Mucosa of descending colon (tissue), 3 donors: Measurements from ENCODE around the gene SFPQ. TPM values are rescaled to one million over a fixed set of nuclear protein-coding genes. Genes with fewer than 3 reads are reported as not detected.
"Not testable (repeated sequence)": the region's sequence is repeated elsewhere in the genome, so short reads cannot be mapped to it uniquely, and the experiment has no call there.

Source experiments
- ATAC-seq: fragments of 200-7000 bp; cut with Tn5 transposase; one replicate; pipeline ENCODE4 v1.9.1; 2020; ENCODE audit warnings: mild to moderate bottlenecking, moderate library complexity
- DNase-seq, 3 donors: peaks; one replicate each; pipeline ENCODE4 v3.0.0-alpha.2; 2020
- H3K36me3 ChIP-seq: fragments of 200-600 bp; one replicate; pipeline ENCODE4 v1.8.0; 2021; ENCODE audit warnings: low read depth, mild to moderate bottlenecking
- H3K4me1 ChIP-seq: fragments of 200-600 bp; one replicate; pipeline ENCODE4 v1.8.0; 2021; ENCODE audit warnings: low read depth, mild to moderate bottlenecking
- H3K4me3 ChIP-seq: fragments of 200-600 bp; one replicate; pipeline ENCODE4 v1.8.0; 2021; ENCODE audit warnings: mild to moderate bottlenecking
- H3K9me3 ChIP-seq: fragments of 200-600 bp; one replicate; pipeline ENCODE4 v1.8.0; 2021; ENCODE audit warnings: mild to moderate bottlenecking
- intact Hi-C, 2 donors: fragments of 100-400 bp; cut with DNase I in 1 of 2; cut with micrococcal nuclease in 1 of 2; formaldehyde crosslinking; loops; one replicate each; pipeline versions ENCODE4 v1.11.0 to v1.11.1; 2022; cut with DNase I, micrococcal nuclease
- long read RNA-seq, 2 donors: library from polyadenylated mRNA; unstranded; transcript quantifications; one replicate each; pipeline ENCODE4 v2.0.0, GENCODE V29; 2019 to 2021
- total RNA-seq, 3 donors: library from RNA; stranded (reverse); fragmentation: NEBNext Ultra II Directional in 2 of 3; extraction: Animal tissue kit (Norgen Biotek cat#: 25700) in 2 of 3; gene quantifications; one replicate each; pipeline versions ENCODE4 v1.2.1 to v1.2.4, GENCODE V29; 2021 to 2023
- TF ChIP-seq, protein P1 (sequence below): fragments of 200-600 bp; IDR thresholded peaks from one replicate; pipeline ENCODE4 v1.8.0; 2022; ENCODE audit warnings: antibody characterized with exemption, mild to moderate bottlenecking
- donor health status: DM: no; HTN: no; CAD: no; lungs with moderate emphysema.
- donor health status: DM: no; HTN: no; CAD: no.
- donor health status: DM: no; HTN: yes; CAD: no.

SFPQ gene, protein sequence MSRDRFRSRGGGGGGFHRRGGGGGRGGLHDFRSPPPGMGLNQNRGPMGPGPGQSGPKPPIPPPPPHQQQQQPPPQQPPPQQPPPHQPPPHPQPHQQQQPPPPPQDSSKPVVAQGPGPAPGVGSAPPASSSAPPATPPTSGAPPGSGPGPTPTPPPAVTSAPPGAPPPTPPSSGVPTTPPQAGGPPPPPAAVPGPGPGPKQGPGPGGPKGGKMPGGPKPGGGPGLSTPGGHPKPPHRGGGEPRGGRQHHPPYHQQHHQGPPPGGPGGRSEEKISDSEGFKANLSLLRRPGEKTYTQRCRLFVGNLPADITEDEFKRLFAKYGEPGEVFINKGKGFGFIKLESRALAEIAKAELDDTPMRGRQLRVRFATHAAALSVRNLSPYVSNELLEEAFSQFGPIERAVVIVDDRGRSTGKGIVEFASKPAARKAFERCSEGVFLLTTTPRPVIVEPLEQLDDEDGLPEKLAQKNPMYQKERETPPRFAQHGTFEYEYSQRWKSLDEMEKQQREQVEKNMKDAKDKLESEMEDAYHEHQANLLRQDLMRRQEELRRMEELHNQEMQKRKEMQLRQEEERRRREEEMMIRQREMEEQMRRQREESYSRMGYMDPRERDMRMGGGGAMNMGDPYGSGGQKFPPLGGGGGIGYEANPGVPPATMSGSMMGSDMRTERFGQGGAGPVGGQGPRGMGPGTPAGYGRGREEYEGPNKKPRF
- 100 to 1,000 TPM; 164 to 196 (median 174) TPM for total RNA-seq
- long read RNA-seq, donor 1, transcript SFPQ-201 (10 exons, 3,747 nt): major isoform, 185 of 257 reads
- long read RNA-seq, donor 1, partial matches to known transcripts: 5 of 257 reads
- long read RNA-seq, donor 1, other reads (novel, unspliced or antisense): 67 of 257 reads
- long read RNA-seq, donor 2, partial matches to known transcripts: 3 of 5 reads
- long read RNA-seq, donor 2, other reads (novel, unspliced or antisense): 2 of 5 reads

DNA sequence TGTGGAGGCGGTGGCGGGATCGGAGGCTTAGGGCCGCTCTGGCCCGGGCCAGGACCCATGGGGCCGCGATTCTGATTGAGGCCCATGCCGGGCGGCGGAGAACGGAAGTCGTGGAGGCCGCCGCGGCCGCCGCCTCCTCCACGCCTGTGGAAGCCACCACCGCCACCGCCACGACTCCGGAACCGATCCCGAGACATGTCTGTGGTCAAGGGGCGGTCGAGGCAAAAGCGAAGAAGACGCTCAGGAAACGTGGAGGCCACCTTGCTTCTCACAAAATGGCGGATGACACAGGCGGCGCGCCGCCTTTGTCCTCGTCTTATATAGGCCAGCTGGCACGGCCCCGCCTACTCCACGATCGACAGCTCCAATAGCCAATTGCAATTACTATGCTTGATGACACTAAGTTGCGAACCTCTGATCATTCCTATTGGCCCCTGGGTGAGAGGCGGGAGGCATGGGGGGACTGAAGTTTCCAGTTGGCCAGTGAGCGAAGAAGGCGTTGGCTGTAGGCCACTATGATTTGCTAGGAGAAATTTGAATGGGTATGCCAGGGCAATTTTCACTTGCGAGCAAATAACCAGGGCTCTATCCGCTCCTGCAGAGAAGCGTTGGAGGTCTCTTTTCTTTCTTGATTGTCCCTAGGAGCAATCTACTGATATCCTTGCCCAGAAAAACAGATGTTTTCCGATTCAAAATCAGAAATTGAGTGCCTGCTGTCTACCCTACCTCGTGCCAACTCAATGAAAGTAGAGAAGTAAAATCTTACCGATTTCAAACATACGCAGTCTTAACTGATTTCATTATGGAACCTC, at the start of gene SFPQ:
TSS of gene SFPQ (minus strand) at position 293 of the 812 bp plus-strand sequence. CDS start at position 197, 96 bp downstream.
- intact Hi-C loops: no loop called here

DNA sequence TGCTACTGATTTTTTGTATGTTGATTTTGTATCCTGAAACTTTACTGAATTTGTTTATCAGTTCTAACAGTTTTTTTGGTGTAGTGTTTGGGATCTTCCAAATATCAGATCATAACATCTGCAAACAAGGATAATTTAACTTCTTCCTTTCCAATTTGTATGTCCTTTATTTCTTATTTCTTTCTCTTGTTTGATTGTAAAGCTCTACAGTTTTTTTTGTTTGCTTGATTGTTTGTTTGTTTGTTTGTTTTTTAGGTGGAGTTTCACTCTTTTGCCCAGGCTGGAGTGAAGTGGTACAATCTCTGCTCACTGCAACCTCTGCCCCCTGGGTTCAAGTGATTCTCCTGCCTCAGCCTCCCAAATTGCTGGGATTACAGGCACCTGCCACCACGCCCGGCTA, 43.8 kb upstream of the SFPQ start:
- H3K4me3 ChIP-seq, H3K4me1 ChIP-seq, H3K9me3 ChIP-seq, H3K36me3 ChIP-seq, intact Hi-C loops, ATAC-seq, DNase-seq: not testable (repeated sequence)

More for the DNA sequence above, at the start of gene SFPQ:
- TF ChIP-seq, protein P1, sequence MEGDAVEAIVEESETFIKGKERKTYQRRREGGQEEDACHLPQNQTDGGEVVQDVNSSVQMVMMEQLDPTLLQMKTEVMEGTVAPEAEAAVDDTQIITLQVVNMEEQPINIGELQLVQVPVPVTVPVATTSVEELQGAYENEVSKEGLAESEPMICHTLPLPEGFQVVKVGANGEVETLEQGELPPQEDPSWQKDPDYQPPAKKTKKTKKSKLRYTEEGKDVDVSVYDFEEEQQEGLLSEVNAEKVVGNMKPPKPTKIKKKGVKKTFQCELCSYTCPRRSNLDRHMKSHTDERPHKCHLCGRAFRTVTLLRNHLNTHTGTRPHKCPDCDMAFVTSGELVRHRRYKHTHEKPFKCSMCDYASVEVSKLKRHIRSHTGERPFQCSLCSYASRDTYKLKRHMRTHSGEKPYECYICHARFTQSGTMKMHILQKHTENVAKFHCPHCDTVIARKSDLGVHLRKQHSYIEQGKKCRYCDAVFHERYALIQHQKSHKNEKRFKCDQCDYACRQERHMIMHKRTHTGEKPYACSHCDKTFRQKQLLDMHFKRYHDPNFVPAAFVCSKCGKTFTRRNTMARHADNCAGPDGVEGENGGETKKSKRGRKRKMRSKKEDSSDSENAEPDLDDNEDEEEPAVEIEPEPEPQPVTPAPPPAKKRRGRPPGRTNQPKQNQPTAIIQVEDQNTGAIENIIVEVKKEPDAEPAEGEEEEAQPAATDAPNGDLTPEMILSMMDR: no peak
- peak within 1 kb of the TSS; percentile 100 for H3K4me3 ChIP-seq
- no peaks in the 10 kb centered on the region for H3K36me3 ChIP-seq
- DNase-seq (peak; percentile 95 to 99 (median 99)), ATAC-seq (peak; percentile 95)
- peaks cover 9% of the 10 kb centered on the region for H3K4me1 ChIP-seq
- H3K9me3 ChIP-seq: no peaks in the 10 kb centered on the region

DNA sequence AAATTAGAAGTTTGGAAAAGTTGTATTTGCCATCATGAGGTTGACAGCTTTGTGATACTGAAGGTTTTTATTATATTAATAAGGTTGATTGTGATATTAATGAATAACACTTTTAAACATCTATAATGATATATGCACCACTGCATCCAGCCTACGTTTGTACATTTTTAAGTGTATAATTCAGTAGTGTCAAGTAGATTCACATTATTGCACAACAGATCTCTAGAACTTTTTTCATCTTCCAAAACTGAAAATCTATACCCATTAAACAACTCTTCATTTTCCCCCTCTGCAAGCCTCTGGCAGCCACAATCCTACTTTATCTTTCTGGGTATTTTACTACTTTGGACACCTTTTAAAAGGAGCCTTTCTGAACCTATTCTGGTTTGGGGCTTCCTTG, 38.3 kb upstream of the SFPQ start:
- Histone ChIP-seq H3K4me1 (no peaks in the 10 kb centered on the region), H3K9me3 (no peaks in the 10 kb centered on the region), H3K36me3 (no peaks in the 10 kb centered on the region), H3K4me3 (no peak overlapping the region)
- ATAC-seq: no peak
- intact Hi-C loops: no loop called here
- TF ChIP-seq, protein P1: no peak
- DNase-seq: no peak

DNA sequence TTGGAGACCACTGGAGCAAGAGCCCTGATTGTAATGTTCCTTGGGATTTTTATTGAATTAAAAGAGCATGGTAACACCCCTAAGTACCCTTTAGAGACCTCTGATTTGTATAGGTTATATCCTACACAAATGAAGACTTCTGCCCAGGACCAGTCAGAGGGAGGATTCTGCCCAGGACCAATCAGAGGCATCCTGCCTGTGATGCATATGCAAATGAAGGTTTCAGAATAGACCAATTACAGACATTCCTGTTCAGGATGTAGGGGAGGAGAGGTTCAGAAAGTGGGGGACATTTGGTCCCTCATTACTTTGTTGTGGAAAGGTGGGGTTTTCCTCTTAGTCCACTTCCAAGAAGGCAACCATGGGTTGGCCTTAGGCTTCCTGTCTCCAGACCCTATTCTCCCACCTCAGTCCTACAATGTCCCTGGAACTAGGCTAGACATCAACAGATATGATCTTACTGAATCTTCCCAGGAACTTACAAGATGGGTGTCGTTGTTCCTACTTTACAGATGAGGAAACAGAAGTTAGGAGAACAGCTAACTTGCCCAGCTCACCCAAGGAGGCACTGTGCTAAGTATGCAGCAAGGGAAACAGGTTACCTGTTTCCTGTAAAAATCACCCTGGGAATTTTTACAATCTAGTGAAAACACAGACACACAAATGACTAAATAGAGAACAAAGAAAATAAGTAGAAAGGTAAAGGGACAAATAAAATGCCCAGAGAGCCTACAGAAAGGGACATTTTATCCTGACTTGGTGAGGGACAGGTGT, 36.8 kb upstream of the SFPQ start:
- DNase-seq (no peak), ATAC-seq (no peak)
- Histone ChIP-seq H3K36me3 (no peaks in the 10 kb centered on the region), H3K9me3 (no peaks in the 10 kb centered on the region), H3K4me1 (no peaks in the 10 kb centered on the region), H3K4me3 (no peak overlapping the region)
- intact Hi-C loops: no loop called here
- TF ChIP-seq, protein P1: no peak

DNA sequence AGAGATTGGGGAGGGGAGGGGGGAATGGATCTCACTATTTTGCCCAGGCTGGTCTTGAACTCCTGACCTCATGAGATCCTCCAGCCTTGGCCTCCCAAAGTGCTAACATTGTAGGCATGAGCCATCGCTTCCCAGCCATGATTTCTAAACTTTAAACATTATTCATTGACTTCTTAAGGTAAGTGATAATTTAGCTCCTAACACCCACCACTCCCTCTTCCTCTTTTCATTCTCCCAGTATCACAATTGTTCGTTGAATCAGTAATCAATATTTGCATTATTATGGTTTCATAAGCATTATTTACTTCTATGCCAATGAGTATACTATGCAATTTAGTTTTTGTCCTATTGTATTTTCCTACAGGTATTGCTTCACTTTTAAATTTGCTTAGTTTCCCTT, 33.6 kb upstream of the SFPQ start:
- intact Hi-C loops: no loop called here
- no peak for DNase-seq
- no peak for ATAC-seq
- Histone ChIP-seq H3K9me3 (no peaks in the 10 kb centered on the region), H3K36me3 (no peaks in the 10 kb centered on the region), H3K4me1 (no peaks in the 10 kb centered on the region), H3K4me3 (no peak overlapping the region)
- TF ChIP-seq, protein P1: no peak
